CD4-positive, alpha-beta memory T cell (primary cell): ENCODE data around the gene HCRT. TPM values are rescaled to one million over a fixed set of nuclear protein-coding genes. Genes with fewer than 3 reads are reported as not detected.
"Not testable (repeated sequence)": the region's sequence is repeated elsewhere in the genome, so short reads cannot be mapped to it uniquely, and the experiment has no call there.

Source experiments
- CTCF ChIA-PET: fragments of 350-600 bp; sonication (Branson Sonifier 250); formaldehyde crosslinking; loops from one replicate; lab custom pipeline; 2021; ENCODE audit warnings: inconsistent platforms; ENCODE audit not compliant: partially characterized antibody; lab: Charles Lee
- POLR2A ChIA-PET: fragments of 350-600 bp; sonication (Branson Sonifier 250); formaldehyde crosslinking; loops from one replicate; lab custom pipeline; 2021; ENCODE audit not compliant: partially characterized antibody; lab: Charles Lee
- DNase-seq, 5 donors: peaks; one replicate each; pipeline versions ENCODE4 v3.0.0 to v3.0.0-alpha.2; 2020 to 2022; ENCODE audit warnings: mixed read lengths in 1 of 5
- H3K27ac ChIP-seq: one replicate; pipeline ENCODE4 v1.7.0; 2013; ENCODE audit warnings: low read depth, low read length
- H3K27me3 ChIP-seq: 2 replicates; pipeline ENCODE4 v1.7.0; 2013; ENCODE audit warnings: mild to moderate bottlenecking, low read length, moderate library complexity; ENCODE audit not compliant: insufficient read depth
- H3K36me3 ChIP-seq: 2 replicates; pipeline ENCODE4 v1.7.0; 2013; ENCODE audit warnings: mild to moderate bottlenecking, low read length, moderate library complexity; ENCODE audit not compliant: insufficient read depth
- H3K4me1 ChIP-seq: 2 replicates; pipeline ENCODE4 v1.7.0; 2013; ENCODE audit warnings: mild to moderate bottlenecking, low read length, moderate library complexity; ENCODE audit not compliant: insufficient read depth
- H3K4me3 ChIP-seq, 2 donors: one replicate each; pipeline ENCODE4 v1.7.0; 2013; ENCODE audit warnings: low read length in 2 of 2, mild to moderate bottlenecking in 1 of 2
- H3K9me3 ChIP-seq, 2 donors: one replicate each; pipeline ENCODE4 v1.7.0; 2013; ENCODE audit warnings: low read length in 2 of 2, control low read depth in 1 of 2; ENCODE audit not compliant: control insufficient read depth in 1 of 2
- H3K27ac Mint-ChIP-seq, 7 donors: one replicate each; pipeline ENCODE4 v1.8.0; 2020 to 2021; ENCODE audit warnings: mixed read lengths in 7 of 7, mild to moderate bottlenecking in 6 of 7, inconsistent platforms in 3 of 7, moderate library complexity in 3 of 7
- H3K27me3 Mint-ChIP-seq, 2 donors: one replicate each; pipeline ENCODE4 v1.8.0; 2020 to 2021; ENCODE audit warnings: mixed read lengths in 2 of 2
- H3K36me3 Mint-ChIP-seq, 2 donors: one replicate each; pipeline ENCODE4 v1.8.0; 2020 to 2021; ENCODE audit warnings: mixed read lengths in 2 of 2, inconsistent platforms in 1 of 2, mild to moderate bottlenecking in 1 of 2
- H3K4me1 Mint-ChIP-seq, 4 donors: one replicate each; pipeline ENCODE4 v1.8.0; 2020 to 2021; ENCODE audit warnings: mixed read lengths in 4 of 4, mild to moderate bottlenecking in 1 of 4
- H3K4me3 Mint-ChIP-seq, 8 donors: one replicate each; pipeline ENCODE4 v1.8.0; 2020 to 2021; ENCODE audit warnings: mixed read lengths in 8 of 8, mild to moderate bottlenecking in 7 of 8, moderate library complexity in 6 of 8, inconsistent platforms in 3 of 8
- H3K9me3 Mint-ChIP-seq, 8 donors: one replicate each; pipeline ENCODE4 v1.8.0; 2020 to 2021; ENCODE audit warnings: mixed read lengths in 8 of 8, mild to moderate bottlenecking in 5 of 8, inconsistent platforms in 3 of 8, moderate library complexity in 1 of 8
- intact Hi-C: fragments of 100-400 bp; cut with micrococcal nuclease; formaldehyde crosslinking; loops from one replicate; pipeline ENCODE4 v1.15.1; 2023
- polyA plus RNA-seq, 2 donors: library from polyadenylated mRNA; unstranded; fragments of 300-500 nt; fragmentation: Illumina TruSeq; gene quantifications; one replicate each; pipeline ENCODE4 v1.2.3, GENCODE V29; 2021
- total RNA-seq, 2 experiments: library from RNA; stranded (reverse); gene quantifications; one replicate each; pipeline ENCODE4 v1.2.3, GENCODE V29; 2021

HCRT gene
- total and polyA plus RNA-seq, 4 experiments from 2014 or later: not detected

DNA sequence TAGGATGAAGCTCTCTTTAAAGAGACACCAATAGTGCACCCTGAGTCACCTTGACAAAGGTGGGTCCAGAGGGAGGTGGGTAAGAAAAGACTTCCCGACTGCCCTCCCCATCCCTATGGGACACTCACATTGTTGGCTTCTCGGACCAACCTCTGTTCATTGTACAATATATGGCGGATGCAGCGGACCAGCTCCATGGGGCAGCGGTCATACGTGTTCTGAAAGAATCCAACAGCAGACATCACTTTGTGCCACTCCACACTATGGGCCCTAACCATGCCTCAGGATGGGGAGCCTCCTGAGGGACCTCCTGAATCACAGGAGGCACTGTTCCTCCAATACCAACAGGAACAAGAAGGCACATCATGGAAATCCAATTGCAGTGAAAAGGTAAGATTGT, 39.4 kb upstream of the HCRT start:
- Histone ChIP-seq H3K36me3 (peaks cover 36% of the 10 kb centered on the region), H3K4me1 (no peaks in the 10 kb centered on the region), H3K27me3 (no peaks in the 10 kb centered on the region), H3K4me3 (no peak overlapping the region), H3K9me3 (no peaks in the 10 kb centered on the region), H3K27ac (no peak overlapping the region)
- Mint-ChIP-seq H3K27ac (peak overlapping the region in 4 of 7 donors; percentile 10 to 73 (median 46)), H3K9me3 (no peaks in the 10 kb centered on the region), H3K27me3 (no peaks in the 10 kb centered on the region), H3K36me3 (peaks cover 17 to 65% of the 10 kb centered on the region in 2 donors), H3K4me3 (no peak overlapping the region), H3K4me1 (peaks cover 10 to 15% (median 10%) of the 10 kb centered on the region in 4 donors)
- no peak for DNase-seq
- intact Hi-C loops: loop anchor here (10.0 kb wide), 1 partner anchor 50 kb away; the partner anchor contains the start of gene STAT5B
- POLR2A ChIA-PET: interaction anchor here (4.4 kb wide), 1 partner anchor 63 kb away, joined by 49 read pairs; the partner anchor contains the start of gene STAT5A
- CTCF ChIA-PET: interaction anchor here (3.3 to 3.7 kb wide), 4 partner anchors 12 to 87 kb away, joined by 22 to 68 read pairs (median 48); partner anchors contain the start of gene STAT5A

DNA sequence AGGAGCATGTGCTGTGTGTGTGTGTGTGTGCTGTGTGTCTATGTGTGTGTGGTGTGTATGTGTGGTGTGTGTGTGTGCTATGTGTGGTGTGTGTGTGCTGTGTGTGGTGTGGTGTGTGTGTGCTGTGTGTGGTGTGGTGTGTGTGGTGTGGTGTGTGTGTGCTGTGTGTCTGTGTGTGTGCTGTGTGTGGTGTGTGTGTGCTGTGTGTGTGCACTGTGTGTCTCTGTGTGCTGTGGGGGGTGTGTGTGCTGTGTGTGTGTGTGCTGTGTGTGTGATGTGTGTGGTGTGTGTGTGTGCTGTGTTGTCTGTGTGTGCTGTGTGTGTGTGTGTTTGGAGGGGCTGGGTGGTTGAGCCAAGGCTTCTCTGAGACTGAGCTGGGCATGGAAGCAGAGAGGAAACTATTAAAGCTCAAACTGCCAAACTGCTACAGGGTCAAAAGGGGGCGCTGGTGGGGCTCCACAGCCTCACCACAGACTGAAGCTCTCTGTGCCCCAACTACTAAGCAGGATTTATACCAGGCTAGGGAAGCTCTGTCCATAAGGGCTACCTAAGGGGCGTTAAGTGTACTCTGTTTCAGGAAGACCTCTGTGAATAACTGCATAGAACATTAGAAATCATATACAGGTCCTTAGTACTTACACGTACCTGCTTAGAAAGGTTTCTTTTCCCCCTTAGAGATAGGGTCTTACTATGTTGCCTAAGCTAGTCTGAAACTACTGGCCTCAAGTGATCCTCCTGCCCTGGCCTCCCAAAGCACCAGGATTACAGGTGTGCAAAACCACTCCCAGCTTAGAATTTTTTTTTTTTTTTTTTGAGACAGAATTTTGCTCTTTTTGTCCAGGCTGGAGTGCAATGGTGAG, 36.9 kb upstream of the HCRT start:
- Histone ChIP-seq H3K4me1 (no peaks in the 10 kb centered on the region), H3K36me3 (peaks cover 48% of the 10 kb centered on the region), H3K9me3 (no peaks in the 10 kb centered on the region), H3K27ac (no peak overlapping the region), H3K4me3 (no peak overlapping the region), H3K27me3 (no peaks in the 10 kb centered on the region)
- Mint-ChIP-seq H3K4me1 (peaks cover 5 to 8% (median 7%) of the 10 kb centered on the region in 4 donors), H3K36me3 (peaks cover 22 to 60% of the 10 kb centered on the region in 2 donors), H3K27me3 (no peaks in the 10 kb centered on the region), H3K4me3 (no peak overlapping the region), H3K9me3 (no peaks in the 10 kb centered on the region), H3K27ac (peak overlapping the region in 6 of 7 donors; percentile 66 to 85 (median 80))
- intact Hi-C loops: loop anchor here (1.0 to 10.0 kb wide), 4 partner anchors 53 to 100 kb away; partner anchors contain the start of gene STAT5B
- DNase-seq: peak; percentile 58 to 67 (median 66)
- CTCF ChIA-PET: interaction anchor here (0.6 to 3.7 kb wide), 45 partner anchors 9 to 500 kb away, joined by 3 to 68 read pairs (median 6); partner anchors contain the start of genes HCRT, STAT3 and STAT5A
- POLR2A ChIA-PET: interaction anchor here (0.6 to 4.4 kb wide), 16 partner anchors 12 to 250 kb away, joined by 3 to 49 read pairs (median 4); partner anchors contain the start of gene STAT5A

DNA sequence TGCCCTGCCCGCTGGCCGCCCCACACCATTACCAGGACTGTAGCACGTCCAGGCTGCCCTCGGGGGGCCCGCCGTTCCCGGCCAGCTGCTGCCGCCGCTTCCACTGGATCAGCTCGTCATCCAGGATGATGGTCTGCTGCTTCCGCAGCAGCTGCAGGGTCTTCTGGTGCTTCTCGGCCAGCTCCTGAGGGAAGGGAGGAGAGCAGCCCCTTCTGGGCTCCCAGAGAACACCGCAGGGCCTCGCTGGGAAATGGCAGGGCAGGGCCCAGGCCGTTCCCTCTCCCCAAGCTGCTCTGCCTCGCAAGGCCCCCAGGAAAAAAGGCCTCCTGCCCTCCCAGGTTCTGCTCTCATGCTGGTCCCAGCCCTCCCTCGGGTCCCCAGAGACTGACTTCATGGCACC, 34.0 kb upstream of the HCRT start:
- H3K4me1 Mint-ChIP-seq, intact Hi-C loops, H3K27ac Mint-ChIP-seq, H3K27me3 Mint-ChIP-seq, H3K27ac ChIP-seq, H3K4me1 ChIP-seq, CTCF ChIA-PET, H3K27me3 ChIP-seq, H3K9me3 Mint-ChIP-seq, DNase-seq, H3K9me3 ChIP-seq, H3K4me3 ChIP-seq, H3K4me3 Mint-ChIP-seq, POLR2A ChIA-PET: not testable (repeated sequence)
- H3K36me3 Mint-ChIP-seq: peaks cover 37 to 67% of the 10 kb centered on the region in 2 donors
- peaks cover 64% of the 10 kb centered on the region for H3K36me3 ChIP-seq

DNA sequence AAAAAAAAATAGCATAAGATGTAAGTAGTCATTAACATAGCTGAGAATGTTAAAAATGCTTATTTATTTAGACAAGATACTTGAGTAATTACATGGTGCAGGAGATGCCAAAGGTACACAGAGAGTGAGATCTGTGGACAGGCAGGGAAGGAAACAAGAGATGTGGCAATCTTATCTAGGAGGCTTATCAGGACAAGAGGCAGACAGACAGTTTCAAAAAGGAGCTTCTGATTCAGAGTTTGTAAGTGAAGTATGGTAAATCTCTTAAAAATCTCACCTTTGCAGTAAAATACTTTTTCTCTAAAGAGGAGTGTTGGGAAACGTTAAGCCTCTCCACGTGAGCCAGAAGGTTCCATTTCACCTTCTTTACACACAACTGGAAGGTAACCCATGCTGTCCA, 28.9 kb upstream of the HCRT start:
- POLR2A ChIA-PET: interaction anchor here (1.0 to 1.4 kb wide), 2 partner anchors 18 to 74 kb away, joined by 3 to 5 read pairs; partner anchors contain the start of gene STAT5A
- H3K4me3 Mint-ChIP-seq: no peak overlapping the region
- CTCF ChIA-PET: interaction anchor here (2.0 to 2.1 kb wide), 3 partner anchors 8 to 34 kb away, joined by 5 to 10 read pairs (median 5); no protein-coding TSS in a partner anchor

DNA sequence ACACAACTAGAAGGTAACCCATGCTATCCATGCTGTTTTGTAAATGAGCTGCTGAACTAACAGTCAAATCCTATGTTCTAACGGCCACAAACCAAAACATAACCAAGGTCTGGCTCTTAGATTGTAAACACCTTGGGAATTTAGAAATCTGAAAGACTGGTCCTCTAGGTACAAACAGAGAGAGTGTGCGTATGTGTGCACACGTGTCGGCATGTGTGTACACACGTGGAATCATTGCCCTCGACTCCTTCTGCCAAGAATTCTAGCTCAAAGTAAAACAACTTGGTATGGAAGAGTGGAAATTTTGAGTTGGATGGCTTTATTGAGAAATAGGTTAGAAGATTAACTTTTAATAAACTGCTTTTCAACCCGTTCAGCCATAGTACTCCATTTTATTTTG, 27.1 kb upstream of the HCRT start:
- H3K9me3 Mint-ChIP-seq: no peaks in the 10 kb centered on the region
- H3K4me1 ChIP-seq: no peaks in the 10 kb centered on the region
- H3K27ac Mint-ChIP-seq: peak overlapping the region in 2 of 7 donors; percentile 39 to 45
- intact Hi-C loops: no loop called here
- no peak overlapping the region for H3K4me3 Mint-ChIP-seq
- peaks cover 76% of the 10 kb centered on the region for H3K36me3 ChIP-seq
- H3K27ac ChIP-seq: no peak overlapping the region
- ChIA-PET CTCF (interaction anchor here (1.2 to 2.1 kb wide), 4 partner anchors 10 to 59 kb away, joined by 3 to 10 read pairs (median 5); no protein-coding TSS in a partner anchor), POLR2A (no interaction called here)
- no peak for DNase-seq
- H3K4me3 ChIP-seq: no peak overlapping the region
- no peaks in the 10 kb centered on the region for H3K27me3 ChIP-seq
- H3K27me3 Mint-ChIP-seq: no peaks in the 10 kb centered on the region
- H3K36me3 Mint-ChIP-seq: peaks cover 50 to 70% of the 10 kb centered on the region in 2 donors
- H3K9me3 ChIP-seq: no peaks in the 10 kb centered on the region
- peaks cover 0 to 1% (median 0%) of the 10 kb centered on the region in 4 donors for H3K4me1 Mint-ChIP-seq

More for the DNA sequence above, 28.9 kb upstream of the HCRT start:
- H3K36me3 Mint-ChIP-seq: peaks cover 51 to 75% of the 10 kb centered on the region in 2 donors
- Histone ChIP-seq H3K4me1 (no peaks in the 10 kb centered on the region), H3K27ac (no peak overlapping the region), H3K36me3 (peaks cover 83% of the 10 kb centered on the region), H3K27me3 (no peaks in the 10 kb centered on the region), H3K9me3 (no peaks in the 10 kb centered on the region), H3K4me3 (no peak overlapping the region)
- no peaks in the 10 kb centered on the region for H3K9me3 Mint-ChIP-seq
- H3K27me3 Mint-ChIP-seq: no peaks in the 10 kb centered on the region
- H3K27ac Mint-ChIP-seq: peak overlapping the region in 1 of 7 donors; percentile 38
- H3K4me1 Mint-ChIP-seq: peaks cover 0 to 1% (median 0%) of the 10 kb centered on the region in 4 donors
- intact Hi-C loops: no loop called here
- DNase-seq: no peak

DNA sequence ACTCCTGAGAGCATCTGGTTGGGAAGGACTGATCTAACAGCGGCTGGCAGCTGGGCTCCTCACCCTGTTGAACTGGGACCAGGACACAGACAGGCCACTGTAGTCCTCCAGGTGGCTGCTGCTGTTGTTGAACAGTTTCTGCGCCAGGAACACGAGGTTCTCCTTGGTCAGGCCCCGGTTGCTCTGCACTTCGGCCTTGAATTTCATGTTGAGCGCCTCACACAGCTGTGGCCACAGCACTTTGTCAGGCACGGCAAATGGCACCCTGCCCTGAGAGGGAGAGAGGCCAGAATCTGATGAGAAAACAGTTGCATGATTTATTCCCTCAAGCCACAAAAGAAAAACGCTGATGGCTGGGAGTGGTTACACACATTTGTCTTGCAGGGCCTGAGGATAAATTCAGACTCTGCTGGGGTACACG, 26.7 kb upstream of the HCRT start:
- H3K36me3 ChIP-seq: peaks cover 74% of the 10 kb centered on the region
- H3K4me1 Mint-ChIP-seq, H3K27me3 Mint-ChIP-seq, H3K4me3 Mint-ChIP-seq, H3K27ac Mint-ChIP-seq, POLR2A ChIA-PET, H3K27me3 ChIP-seq, H3K9me3 Mint-ChIP-seq, DNase-seq, H3K9me3 ChIP-seq, H3K4me1 ChIP-seq, H3K4me3 ChIP-seq, intact Hi-C loops, H3K27ac ChIP-seq: not testable (repeated sequence)
- H3K36me3 Mint-ChIP-seq: peaks cover 48 to 69% of the 10 kb centered on the region in 2 donors
- CTCF ChIA-PET: interaction anchor here (1.2 to 2.0 kb wide), 2 partner anchors 36 to 59 kb away, joined by 3 to 5 read pairs; no protein-coding TSS in a partner anchor
